NCI-H146 treated with DMSO at 0.1 percent for 48 hours (cell line): ENCODE data around the gene ZBP1.

Experiments
- DNase-seq: peaks from one replicate; lab custom pipeline; 2025; ENCODE audit not compliant: unreplicated experiment; lab: John Stamatoyannopoulos, UW

Gene ZBP1

DNA sequence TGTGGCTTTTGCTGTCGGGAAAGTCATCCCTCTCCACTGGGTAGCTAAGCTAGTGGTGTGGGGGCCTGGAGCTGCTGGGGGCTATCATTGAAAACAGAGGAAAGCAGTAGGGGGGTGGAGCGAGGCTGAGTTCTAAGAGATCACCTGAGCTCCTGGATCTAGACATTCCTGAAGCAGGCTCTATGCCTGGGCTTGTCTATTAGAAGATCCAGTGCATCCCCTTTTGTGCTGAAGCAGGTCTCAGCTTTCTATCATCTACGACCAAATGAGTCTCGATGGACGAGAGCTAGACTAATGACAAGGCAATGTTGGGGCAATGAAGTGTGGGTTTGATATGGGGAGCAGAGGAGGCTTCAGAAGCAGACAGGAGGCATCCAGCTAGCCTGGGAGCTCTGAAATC, 18.5 kb downstream of the ZBP1 start:
- DNase-seq, result no peak

DNA sequence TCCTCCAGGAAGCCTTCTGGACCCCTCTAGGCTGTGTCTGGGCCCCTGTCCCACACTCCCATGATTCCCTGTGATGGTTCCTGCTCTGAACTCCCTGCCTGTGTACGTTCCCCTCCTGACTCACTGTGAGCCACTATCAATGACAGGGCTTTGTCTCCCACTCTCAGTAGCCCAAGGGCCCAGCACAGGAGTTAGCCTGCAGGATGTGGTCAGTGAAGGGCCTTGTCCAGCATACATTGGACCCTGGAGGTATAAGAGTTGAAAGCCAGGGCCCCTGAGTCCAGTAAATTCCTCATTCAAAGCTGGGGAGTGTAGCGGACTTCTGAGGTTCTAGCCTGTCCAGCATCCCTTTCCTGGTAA, 19.0 kb downstream of the ZBP1 start:
- no peak for DNase-seq

DNA sequence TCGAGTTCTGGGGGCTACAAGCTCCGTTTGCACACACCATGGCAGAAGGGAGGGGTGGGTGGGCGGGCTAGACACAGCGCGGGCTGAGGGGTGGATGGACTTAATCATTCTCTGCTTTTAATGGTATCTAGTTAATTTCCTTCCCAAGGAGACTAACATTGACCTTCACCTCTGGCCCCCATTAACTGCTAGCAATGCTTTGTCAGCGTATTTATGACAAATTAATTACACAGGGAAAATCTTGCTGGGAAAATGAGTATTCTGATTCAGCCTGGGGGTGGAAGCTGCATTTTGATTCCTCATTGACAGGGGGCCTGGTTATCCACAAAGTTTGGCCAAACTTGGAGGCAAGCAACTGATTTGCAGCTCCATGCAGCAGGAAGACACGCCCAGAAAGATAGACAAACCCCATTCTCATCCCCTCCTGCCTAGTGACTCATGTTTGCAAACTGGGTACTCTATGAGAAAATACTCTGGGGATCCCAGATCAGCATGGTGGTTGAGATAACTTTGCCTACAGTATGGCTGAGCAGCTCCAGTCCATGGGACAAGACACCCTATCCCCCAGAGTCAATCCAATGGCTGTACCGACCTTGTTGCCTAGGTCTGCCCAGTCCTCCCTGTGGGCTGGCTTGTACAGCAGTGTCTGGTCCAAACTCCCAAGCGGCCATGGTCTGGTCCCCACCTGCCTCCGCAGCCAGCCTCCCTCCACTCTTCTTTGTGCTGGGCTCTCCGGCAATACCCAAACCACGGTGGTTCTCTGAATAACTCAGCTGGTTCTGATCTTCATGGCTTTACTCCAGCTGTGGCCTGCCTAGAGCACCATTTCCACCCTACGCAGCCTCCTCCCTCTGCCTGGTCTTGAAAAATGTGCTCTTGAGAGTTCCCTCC, 19.7 kb downstream of the ZBP1 start:
- DNase-seq, result no peak

GRCh38 chr20:57598491-57598890, 21.7 kb downstream of the ZBP1 start:
- DNase-seq, result no peak

DNA sequence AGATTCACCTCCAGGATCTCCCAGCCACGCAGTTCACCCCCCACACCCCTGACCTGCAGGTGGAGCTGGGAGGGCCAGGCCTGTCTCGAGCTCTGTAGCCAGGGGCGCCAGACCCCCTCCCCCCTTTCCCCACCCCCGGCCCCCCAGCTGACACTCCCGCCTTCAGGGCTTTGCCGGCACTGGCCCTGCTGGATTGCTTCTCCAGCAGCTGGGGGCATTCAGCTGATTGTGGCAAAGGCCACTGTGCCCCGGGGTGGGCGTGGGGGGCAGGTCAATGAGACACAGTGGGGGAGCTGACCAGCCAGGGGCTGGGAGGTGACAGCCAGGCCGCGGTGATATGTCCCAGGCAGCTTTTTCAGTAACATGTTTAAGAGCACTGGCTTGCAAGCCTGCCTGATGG, 22.2 kb downstream of the ZBP1 start:
- DNase-seq, result no peak

- peak; percentile 40 for DNase-seq
These were observed 23.0 kb downstream of the ZBP1 start for GRCh38 chr20:57596998-57597939.

DNA sequence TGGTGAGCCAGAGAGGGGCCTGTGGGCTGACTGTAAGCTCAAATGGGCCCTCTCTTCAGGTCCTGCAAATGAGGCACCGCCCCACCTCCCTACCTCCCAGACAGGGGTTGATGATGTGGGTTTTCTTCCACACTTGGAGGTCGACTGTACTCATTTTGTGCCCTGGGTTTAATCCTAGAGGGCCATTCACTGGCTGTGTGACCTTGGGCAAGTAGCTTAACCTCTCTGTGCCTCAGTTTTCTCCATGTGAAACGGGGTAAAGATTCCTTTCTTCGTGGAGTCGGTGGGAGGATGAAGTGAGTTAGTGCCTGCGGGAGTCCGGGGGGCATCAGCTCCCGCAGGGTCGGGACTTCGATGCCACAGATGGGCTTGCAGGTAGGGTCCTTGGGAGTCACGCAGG, 23.9 kb downstream of the ZBP1 start:
- DNase-seq, result no peak

DNA sequence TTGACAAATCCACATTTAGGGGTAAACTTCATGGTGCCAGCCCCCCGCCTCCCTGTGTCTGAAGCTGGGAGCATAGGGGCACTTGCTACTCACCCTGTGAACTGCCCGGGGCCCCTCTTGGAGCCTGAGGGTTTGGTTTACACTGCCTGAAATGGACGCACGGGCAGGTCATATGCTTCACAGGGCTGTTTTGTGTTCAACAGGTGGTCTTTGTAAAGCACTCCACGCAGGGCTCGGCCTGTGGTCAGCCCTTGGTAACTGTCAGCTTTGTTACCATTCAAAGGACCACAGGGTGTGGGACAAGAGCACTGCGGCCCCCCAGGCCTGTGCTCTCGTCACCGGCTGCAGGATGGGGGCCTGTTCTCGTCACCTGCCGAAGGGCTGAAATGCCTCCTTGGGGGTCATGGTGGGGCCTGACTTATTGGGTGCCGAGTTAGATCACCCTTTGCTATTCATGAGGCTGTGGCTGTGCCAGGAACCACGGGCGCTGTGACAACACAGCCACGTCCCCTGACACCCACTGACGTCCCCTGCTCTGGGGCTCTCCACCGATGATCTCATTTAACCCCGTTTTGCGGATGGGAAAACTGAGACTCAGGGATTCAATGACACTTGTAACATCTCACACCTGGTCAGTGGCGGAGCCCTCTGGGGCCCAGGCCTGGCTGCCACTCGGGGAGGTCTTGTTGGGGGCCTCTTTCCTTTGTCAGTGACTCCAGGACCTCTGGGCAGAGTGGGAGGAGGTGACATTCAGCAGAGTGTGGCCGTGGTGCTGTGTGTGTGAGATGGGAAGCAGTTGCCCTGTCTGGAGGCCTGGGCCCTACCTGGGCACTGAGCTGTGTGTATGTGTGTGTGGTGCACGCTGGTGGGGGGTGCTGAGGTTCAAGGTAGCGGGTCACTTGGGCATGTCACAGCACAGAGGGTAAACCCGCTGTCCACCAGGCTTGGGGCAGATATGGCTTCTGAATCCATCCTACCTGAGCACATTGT, 24.9 kb downstream of the ZBP1 start:
- no peak for DNase-seq

GRCh38 chr20:57594092-57594951, 25.9 kb downstream of the ZBP1 start:
- peak; percentile 16 for DNase-seq

- DNase-seq, result no peak
These were observed 26.9 kb downstream of the ZBP1 start for GRCh38 chr20:57593134-57593886.

- no peak for DNase-seq
These were observed 27.7 kb downstream of the ZBP1 start for GRCh38 chr20:57592263-57593092.

GRCh38 chr20:57591289-57592229, 28.7 kb downstream of the ZBP1 start:
- DNase-seq, result no peak

- DNase-seq, result no peak
These were observed 29.5 kb downstream of the ZBP1 start for GRCh38 chr20:57590485-57591288.

DNA sequence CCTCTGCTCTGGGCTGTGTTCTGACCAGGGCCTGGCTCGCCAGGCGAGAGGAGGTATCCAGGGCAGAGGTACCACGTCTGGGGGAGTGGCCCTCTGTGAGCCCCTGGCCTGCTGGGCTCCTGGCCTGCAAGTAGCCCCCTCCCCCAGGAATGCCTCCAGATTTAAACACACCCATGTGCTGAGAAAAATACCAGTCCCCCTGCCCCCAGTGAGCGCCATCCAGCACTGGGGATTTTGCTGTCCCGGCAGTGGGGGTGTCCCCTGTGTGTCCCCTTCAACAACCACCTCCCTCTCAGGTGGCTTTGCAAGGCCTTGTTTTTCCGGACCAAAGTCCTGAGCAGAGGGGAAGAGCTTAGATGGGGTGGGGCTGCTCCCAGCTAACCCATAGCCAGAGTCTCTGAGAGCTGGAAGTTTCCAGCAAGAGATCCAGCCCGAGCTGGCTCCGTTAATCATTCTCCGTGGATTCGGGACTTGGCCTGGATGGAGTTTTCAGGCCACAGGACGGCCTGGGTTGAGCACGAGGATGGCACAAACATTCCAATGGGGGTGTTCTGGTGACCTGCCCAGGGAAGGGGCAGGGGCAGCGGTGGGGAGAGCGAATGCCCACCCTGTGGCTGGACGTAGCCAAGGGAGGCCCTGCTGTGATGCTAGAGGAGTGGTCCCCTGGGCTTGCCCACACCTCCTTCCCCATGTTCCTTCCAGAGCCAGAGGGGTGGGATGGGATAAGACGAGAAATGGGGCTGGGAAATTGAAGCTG, 30.3 kb downstream of the ZBP1 start:
- no peak for DNase-seq

- DNase-seq, result no peak
These were observed 31.0 kb downstream of the ZBP1 start for GRCh38 chr20:57589123-57589727.
